Mesenchymal stem cell (in vitro differentiated cells and primary cell): ENCODE data around the gene ESYT2.
"Not testable (repeated sequence)": the region's sequence is repeated elsewhere in the genome, so short reads cannot be mapped to it uniquely, and the experiment has no call there.

Experiments
- DNase-seq: peaks from one replicate; pipeline ENCODE4 v3.0.0-alpha.2; 2013
- H2AFZ ChIP-seq: one replicate; pipeline ENCODE4 v1.6.1; 2013; ENCODE audit warnings: low read depth, mild to moderate bottlenecking, control low read depth, inconsistent platforms, low read length, moderate library complexity
- H2AK5ac ChIP-seq: 2 replicates; pipeline ENCODE4 v1.6.1; 2013; ENCODE audit warnings: low read length, moderate library complexity, mild to moderate bottlenecking, inconsistent platforms; ENCODE audit not compliant: severe bottlenecking
- H2BK120ac ChIP-seq: one replicate; pipeline ENCODE4 v1.6.1; 2013; ENCODE audit warnings: low read depth, mild to moderate bottlenecking, inconsistent platforms, low read length, moderate library complexity
- H2BK12ac ChIP-seq, 2 experiments: one replicate each; pipeline ENCODE4 v1.6.1; 2013; ENCODE audit warnings: inconsistent platforms in 2 of 2, low read length in 2 of 2, mild to moderate bottlenecking in 2 of 2, moderate library complexity in 2 of 2, control low read depth in 1 of 2
- H2BK15ac ChIP-seq: one replicate; pipeline ENCODE4 v1.6.1; 2013; ENCODE audit warnings: mild to moderate bottlenecking, low read depth, inconsistent platforms; ENCODE audit not compliant: poor library complexity, severe bottlenecking
- H2BK5ac ChIP-seq: 2 replicates; pipeline ENCODE4 v1.6.1; 2013; ENCODE audit warnings: low read depth, mild to moderate bottlenecking, low read length, control low read depth, inconsistent platforms; ENCODE audit not compliant: poor library complexity, severe bottlenecking
- H3K14ac ChIP-seq, 2 experiments: one replicate each; pipeline ENCODE4 v1.6.1; 2013; ENCODE audit warnings: inconsistent platforms in 2 of 2, low read length in 2 of 2, control low read depth in 1 of 2, mild to moderate bottlenecking in 1 of 2, moderate library complexity in 1 of 2
- H3K18ac ChIP-seq, 2 experiments: one replicate each; pipeline ENCODE4 v1.6.1; 2013; ENCODE audit warnings: inconsistent platforms in 2 of 2, low read length in 2 of 2, control low read depth in 1 of 2, low read depth in 1 of 2, mild to moderate bottlenecking in 1 of 2
- H3K23ac ChIP-seq, 2 experiments: one replicate each; pipeline ENCODE4 v1.6.1; 2013; ENCODE audit warnings: inconsistent platforms in 2 of 2, low read length in 2 of 2, mild to moderate bottlenecking in 2 of 2, moderate library complexity in 2 of 2, control low read depth in 1 of 2
- H3K27ac ChIP-seq: 2 replicates; pipeline ENCODE4 v1.5.1; 2013; ENCODE audit warnings: mild to moderate bottlenecking, moderate library complexity, low read length, control low read depth, inconsistent platforms; ENCODE audit not compliant: poor library complexity, severe bottlenecking
- H3K27me3 ChIP-seq, 2 experiments: 2 replicates each; pipeline versions ENCODE4 v1.6.1 to v1.7.0; 2013; ENCODE audit warnings: low read length in 2 of 2, mild to moderate bottlenecking in 2 of 2, moderate library complexity in 2 of 2, control low read depth in 1 of 2, inconsistent platforms in 1 of 2; ENCODE audit not compliant: control insufficient read depth in 1 of 2, insufficient read depth in 1 of 2
- H3K36me3 ChIP-seq, 2 experiments: 2 replicates each; pipeline versions ENCODE4 v1.6.1 to v1.7.0; 2013; ENCODE audit warnings: low read length in 2 of 2, control low read depth in 1 of 2, inconsistent platforms in 1 of 2, low read depth in 1 of 2, mild to moderate bottlenecking in 1 of 2; ENCODE audit not compliant: insufficient read depth in 2 of 2, control insufficient read depth in 1 of 2
- H3K4ac ChIP-seq, 2 experiments: one replicate each; pipeline ENCODE4 v1.6.1; 2013; ENCODE audit warnings: inconsistent platforms in 2 of 2, low read length in 2 of 2, mild to moderate bottlenecking in 2 of 2, moderate library complexity in 2 of 2, control low read depth in 1 of 2, low read depth in 1 of 2
- H3K4me1 ChIP-seq: 2 replicates; pipeline ENCODE4 v1.6.1; 2013; ENCODE audit warnings: low read depth, low read length, control low read depth; ENCODE audit not compliant: control insufficient read depth, insufficient read depth
- H3K4me2 ChIP-seq: 2 replicates; pipeline ENCODE4 v1.6.1; 2013; ENCODE audit warnings: low read length, mild to moderate bottlenecking, inconsistent platforms; ENCODE audit not compliant: poor library complexity, severe bottlenecking
- H3K4me3 ChIP-seq, 2 experiments: 2 replicates each; pipeline versions ENCODE4 v1.5.1 to v1.7.0; 2013; ENCODE audit warnings: low read length in 2 of 2, mild to moderate bottlenecking in 2 of 2, control low read depth in 1 of 2, low read depth in 1 of 2; ENCODE audit not compliant: insufficient read depth in 1 of 2
- H3K79me1 ChIP-seq: replicated peaks from 2 replicates; pipeline ENCODE4 v1.6.1; 2013; ENCODE audit warnings: mild to moderate bottlenecking, control low read depth, low read length, inconsistent platforms; ENCODE audit not compliant: poor library complexity, severe bottlenecking
- H3K9ac ChIP-seq: 2 replicates; pipeline ENCODE4 v1.7.0; 2013; ENCODE audit warnings: mild to moderate bottlenecking, low read length, moderate library complexity
- H3K9me3 ChIP-seq: 2 replicates; pipeline ENCODE4 v1.7.0; 2013; ENCODE audit warnings: mild to moderate bottlenecking, low read length; ENCODE audit not compliant: control insufficient read depth
- H4K8ac ChIP-seq: one replicate; pipeline ENCODE4 v1.6.1; 2013; ENCODE audit warnings: inconsistent platforms, mild to moderate bottlenecking, low read length, moderate library complexity
- H4K91ac ChIP-seq: one replicate; pipeline ENCODE4 v1.6.1; 2013; ENCODE audit warnings: mild to moderate bottlenecking, low read length, inconsistent platforms
- WGBS: methylation state at CpG from one replicate; pipeline ENCODE4 v1.1.7; 2013; ENCODE audit warnings: mixed read lengths; 5-methylcytosine and 5-hydroxymethylcytosine counted together

ESYT2 gene

DNA sequence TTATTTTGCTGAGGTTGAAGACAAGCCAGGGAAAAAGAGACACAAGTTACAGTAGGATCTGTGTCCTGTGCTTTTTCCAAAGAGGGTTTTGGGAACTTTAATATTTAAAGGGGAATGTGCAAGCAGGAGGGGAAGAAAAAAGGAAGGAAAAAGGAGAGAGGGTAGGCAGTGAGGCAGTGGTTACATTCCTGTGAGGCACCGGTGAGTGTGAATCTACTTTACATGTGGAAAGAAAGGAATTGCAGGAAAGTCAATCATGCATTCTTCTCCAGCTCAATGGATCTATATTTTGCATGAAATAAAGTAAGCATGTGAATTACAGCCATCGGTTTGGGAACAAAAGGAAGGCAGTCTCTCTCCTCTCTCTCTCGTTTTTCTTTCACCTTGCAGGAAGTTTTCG lies 14.5 kb upstream of the ESYT2 start:
- peak overlapping the region in 1 of 2 experiments; percentile 3 for H3K4me3 ChIP-seq
- H2BK15ac ChIP-seq, result no peak overlapping the region
- H3K4me2 ChIP-seq, result no peak overlapping the region
- H2AFZ ChIP-seq, result no peak overlapping the region
- H3K9me3 ChIP-seq, result no peaks in the 10 kb centered on the region
- H3K14ac ChIP-seq, result no peak overlapping the region
- H3K4ac ChIP-seq, result no peak overlapping the region
- no peak overlapping the region for H2BK5ac ChIP-seq
- no peak overlapping the region for H4K8ac ChIP-seq
- H3K18ac ChIP-seq, result no peak overlapping the region
- peaks cover 3% of the 10 kb centered on the region for H3K4me1 ChIP-seq
- H2AK5ac ChIP-seq, result no peak overlapping the region
- no peak overlapping the region for H4K91ac ChIP-seq
- no peak for DNase-seq
- H3K23ac ChIP-seq, result no peak overlapping the region
- H3K27ac ChIP-seq, result no peak overlapping the region
- H3K9ac ChIP-seq, result no peak overlapping the region
- no peak overlapping the region for H2BK120ac ChIP-seq
- no peaks in the 10 kb centered on the region for H3K36me3 ChIP-seq
- no peaks in the 10 kb centered on the region for H3K27me3 ChIP-seq
- no peaks in the 10 kb centered on the region for H3K79me1 ChIP-seq
- H2BK12ac ChIP-seq, result no peak overlapping the region
- WGBS, result 63% methylated on average over 2 of the region's 4 CpGs

DNA sequence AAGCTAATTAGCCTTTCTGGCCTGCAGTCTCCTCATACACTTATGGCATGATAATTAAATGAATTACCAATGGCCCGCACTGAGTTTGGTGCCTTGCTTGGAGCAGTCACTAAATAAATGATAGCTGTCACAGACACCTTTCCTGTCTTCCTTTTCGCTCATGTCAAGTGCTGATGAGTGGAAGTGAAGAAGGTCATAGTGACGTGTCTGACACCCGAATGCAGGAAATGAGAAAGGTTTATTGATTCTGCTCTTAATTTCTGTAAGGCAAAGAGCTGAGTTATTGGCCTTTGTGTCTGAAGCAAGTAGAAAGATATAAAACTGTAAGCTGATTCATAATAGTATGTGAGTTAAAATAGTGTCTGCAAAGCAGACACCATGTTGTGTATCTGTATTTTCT lies 13.2 kb upstream of the ESYT2 start:
- Histone ChIP-seq H2BK12ac (no peak overlapping the region), H2AK5ac (no peak overlapping the region), H4K91ac (no peak overlapping the region), H2AFZ (no peak overlapping the region), H3K27ac (no peak overlapping the region), H3K79me1 (no peaks in the 10 kb centered on the region), H3K18ac (no peak overlapping the region), H3K4ac (no peak overlapping the region), H3K4me1 (peaks cover 3% of the 10 kb centered on the region), H3K4me3 (no peak overlapping the region), H3K14ac (no peak overlapping the region), H3K27me3 (no peaks in the 10 kb centered on the region), H3K36me3 (no peaks in the 10 kb centered on the region), H4K8ac (no peak overlapping the region), H3K23ac (no peak overlapping the region), H3K9ac (no peak overlapping the region), H3K9me3 (no peaks in the 10 kb centered on the region), H2BK15ac (no peak overlapping the region), H2BK5ac (no peak overlapping the region), H3K4me2 (no peak overlapping the region), H2BK120ac (no peak overlapping the region)
- DNase-seq, result no peak
- WGBS, result 88% methylated on average over 4 of the region's 4 CpGs

DNA sequence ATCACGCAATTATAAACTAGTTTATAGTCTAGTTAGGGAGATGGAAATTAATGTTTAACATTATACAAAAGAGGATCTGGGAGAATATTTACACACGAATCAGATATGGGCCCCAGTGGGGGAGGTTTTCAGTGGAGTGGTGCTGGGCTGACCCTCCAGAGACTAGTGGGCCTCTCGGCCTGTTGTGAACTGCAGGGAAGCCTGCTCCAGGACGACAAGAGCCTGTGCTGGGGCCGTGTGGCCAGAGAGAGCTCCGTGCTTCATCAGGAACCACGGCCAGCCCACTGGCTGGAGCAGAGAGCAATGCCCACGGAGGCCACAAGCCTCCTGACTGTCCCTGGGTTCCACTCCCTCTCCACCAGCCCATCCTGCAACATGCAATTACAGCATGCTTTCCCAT lies 11.3 kb upstream of the ESYT2 start:
- Histone ChIP-seq H3K27me3 (no peaks in the 10 kb centered on the region), H3K4me2 (no peak overlapping the region), H2BK15ac (no peak overlapping the region), H3K4ac (no peak overlapping the region), H3K36me3 (no peaks in the 10 kb centered on the region), H2BK120ac (no peak overlapping the region), H3K23ac (no peak overlapping the region), H4K91ac (no peak overlapping the region), H4K8ac (peak overlapping the region; percentile 10), H3K79me1 (no peaks in the 10 kb centered on the region), H3K4me1 (peaks cover 3% of the 10 kb centered on the region), H3K9me3 (no peaks in the 10 kb centered on the region), H3K9ac (no peak overlapping the region), H3K14ac (no peak overlapping the region), H3K27ac (no peak overlapping the region), H2AK5ac (no peak overlapping the region), H2BK12ac (no peak overlapping the region), H3K4me3 (no peak overlapping the region), H3K18ac (no peak overlapping the region), H2AFZ (no peak overlapping the region), H2BK5ac (no peak overlapping the region)
- WGBS, result 78% methylated on average over 8 of the region's 8 CpGs
- no peak for DNase-seq

DNA sequence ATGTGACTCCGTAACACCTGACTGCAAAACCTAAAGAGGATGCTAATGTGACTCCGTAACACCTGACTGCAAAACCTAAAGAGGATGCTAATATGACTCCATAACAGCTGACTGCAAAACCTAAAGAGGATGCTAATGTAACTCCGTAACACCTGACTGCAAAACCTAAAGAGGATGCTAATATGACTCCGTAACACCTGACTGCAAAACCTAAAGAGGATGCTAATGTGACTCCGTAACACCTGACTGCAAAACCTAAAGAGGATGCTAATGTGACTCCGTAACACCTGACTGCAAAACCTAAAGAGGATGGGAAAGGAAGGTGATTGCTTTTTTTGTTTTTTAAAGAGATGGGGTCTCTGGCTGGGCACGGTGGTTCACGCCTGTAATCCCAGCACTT lies 9.9 kb upstream of the ESYT2 start:
- DNase-seq, H3K27ac ChIP-seq, H3K4ac ChIP-seq, H3K4me3 ChIP-seq, H2BK120ac ChIP-seq, H4K8ac ChIP-seq, H2AK5ac ChIP-seq, H3K79me1 ChIP-seq, H3K9me3 ChIP-seq, H3K23ac ChIP-seq, H2BK5ac ChIP-seq, H3K4me1 ChIP-seq, H3K18ac ChIP-seq, H3K14ac ChIP-seq, H2AFZ ChIP-seq, H3K27me3 ChIP-seq, H2BK12ac ChIP-seq, H3K4me2 ChIP-seq, H2BK15ac ChIP-seq, H3K36me3 ChIP-seq, H4K91ac ChIP-seq, H3K9ac ChIP-seq: not testable (repeated sequence)
- 55% methylated on average over 4 of the region's 8 CpGs for WGBS
